ENCODE data around the gene MAPT.

GRCh38 chr17:46071796-46072195 is 177.4 kb downstream of the MAPT start:
- no peak for TF ChIP-seq CTCF (IDR thresholded peaks at IDR 0.05; ENCODE audit: low read depth, low read length)
- TF ChIP-seq MYC (IDR thresholded peaks at IDR 0.05; ENCODE audit: low read depth, low read length), result no peak
- TF ChIP-seq POLR2A (IDR thresholded peaks at IDR 0.05; ENCODE audit: extremely low read depth, insufficient read length), result no peak
- TF ChIP-seq, protein P1, sequence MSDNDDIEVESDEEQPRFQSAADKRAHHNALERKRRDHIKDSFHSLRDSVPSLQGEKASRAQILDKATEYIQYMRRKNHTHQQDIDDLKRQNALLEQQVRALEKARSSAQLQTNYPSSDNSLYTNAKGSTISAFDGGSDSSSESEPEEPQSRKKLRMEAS (IDR thresholded peaks at IDR 0.05; ENCODE audit: low read depth, low read length), result no peak

All from NB4 (cell line).